HG03354 (cell line): Measurements from ENCODE around the gene CACNG7.

Experiments used
- ATAC-seq: cut with Tn5 transposase; IDR thresholded peaks from one replicate; pipeline ENCODE4 v1.9.1; 2021; ENCODE audit warnings: mild to moderate bottlenecking; ENCODE audit not compliant: unreplicated experiment, poor library complexity, severe bottlenecking

The CACNG7 gene

DNA sequence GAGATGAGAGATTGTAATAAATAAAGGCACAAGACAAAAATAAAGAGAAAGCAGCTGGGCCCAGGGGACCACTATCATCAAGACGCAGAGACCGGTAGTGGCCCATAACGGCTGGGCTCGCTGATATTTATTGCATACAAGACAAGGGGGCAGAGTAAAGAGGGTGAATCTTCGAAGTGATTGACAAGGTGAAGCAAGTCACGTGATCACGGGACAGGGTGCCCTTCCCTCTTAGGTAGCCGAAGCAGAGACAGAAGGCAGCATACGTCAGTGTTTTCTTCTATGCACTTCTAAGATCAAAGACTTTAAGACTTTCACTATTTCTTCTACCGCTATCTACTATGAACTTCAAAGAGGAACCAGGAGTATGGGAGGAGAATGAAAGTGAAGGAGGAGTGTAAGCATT, 31.7 kb upstream of the CACNG7 start:
- ATAC-seq = no peak

DNA sequence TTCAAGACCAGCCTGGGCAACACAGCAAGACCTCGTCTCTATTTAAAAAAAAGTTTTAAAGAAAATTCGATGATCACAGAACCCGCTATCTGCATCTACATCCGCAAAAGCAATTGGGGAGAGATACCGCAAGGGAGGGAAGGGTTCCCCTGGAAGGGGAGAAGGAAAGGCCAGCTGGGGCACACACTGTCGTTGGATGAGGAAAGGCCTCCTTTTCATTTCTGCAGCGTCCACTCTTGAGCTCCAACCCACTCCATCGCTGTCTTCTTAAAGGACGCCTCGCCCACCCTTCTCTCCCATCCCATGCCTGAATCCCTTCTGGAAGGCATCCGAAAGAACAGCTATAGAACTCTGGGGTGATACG, 30.3 kb upstream of the CACNG7 start:
- no peak for ATAC-seq

DNA sequence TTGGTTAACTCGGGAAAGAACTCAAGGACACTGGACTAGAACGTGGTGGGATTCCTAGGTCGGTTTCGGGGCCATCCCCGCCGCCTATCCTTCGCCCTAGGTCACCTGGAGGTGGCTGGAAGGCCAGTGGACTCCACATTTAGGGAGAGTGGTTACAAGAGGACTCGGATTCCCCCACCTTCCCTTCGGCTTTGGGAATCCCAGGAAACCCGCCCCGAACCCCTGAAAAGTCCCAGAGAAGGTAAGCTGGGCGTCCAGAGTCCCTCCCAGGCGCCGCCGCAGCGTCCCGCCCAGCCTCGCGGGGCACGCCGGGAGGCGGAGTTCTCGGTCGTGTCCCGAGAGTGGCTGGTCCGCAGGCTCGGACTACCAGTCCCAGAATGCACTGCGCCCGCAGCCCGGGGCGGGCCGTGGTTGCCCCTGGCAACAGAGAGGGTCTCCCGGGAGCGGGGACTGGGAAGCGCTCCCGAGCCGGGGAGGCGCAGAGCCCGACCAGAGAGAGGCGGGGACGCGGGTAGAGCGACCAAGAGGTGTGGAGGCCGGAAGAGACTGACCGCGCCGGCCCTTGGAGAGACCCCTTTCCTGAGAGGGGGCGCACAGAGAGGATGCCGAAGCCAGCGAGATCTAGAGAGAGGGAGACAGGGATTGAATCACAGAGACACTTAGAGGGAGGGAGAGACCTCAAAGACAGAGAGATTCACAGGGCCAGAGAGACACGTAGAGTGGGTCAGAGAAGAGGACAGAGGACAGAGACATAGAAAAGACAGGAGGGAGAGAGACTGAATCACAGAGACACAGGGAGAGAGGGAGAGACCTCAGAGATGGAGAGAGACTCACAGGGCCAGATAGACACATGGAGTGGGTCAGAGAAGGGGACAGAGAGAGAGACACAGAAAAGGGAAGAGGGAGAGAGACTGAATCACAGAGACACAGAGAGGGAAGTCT, 29.7 kb upstream of the CACNG7 start:
- ATAC-seq = peak; percentile 75

DNA sequence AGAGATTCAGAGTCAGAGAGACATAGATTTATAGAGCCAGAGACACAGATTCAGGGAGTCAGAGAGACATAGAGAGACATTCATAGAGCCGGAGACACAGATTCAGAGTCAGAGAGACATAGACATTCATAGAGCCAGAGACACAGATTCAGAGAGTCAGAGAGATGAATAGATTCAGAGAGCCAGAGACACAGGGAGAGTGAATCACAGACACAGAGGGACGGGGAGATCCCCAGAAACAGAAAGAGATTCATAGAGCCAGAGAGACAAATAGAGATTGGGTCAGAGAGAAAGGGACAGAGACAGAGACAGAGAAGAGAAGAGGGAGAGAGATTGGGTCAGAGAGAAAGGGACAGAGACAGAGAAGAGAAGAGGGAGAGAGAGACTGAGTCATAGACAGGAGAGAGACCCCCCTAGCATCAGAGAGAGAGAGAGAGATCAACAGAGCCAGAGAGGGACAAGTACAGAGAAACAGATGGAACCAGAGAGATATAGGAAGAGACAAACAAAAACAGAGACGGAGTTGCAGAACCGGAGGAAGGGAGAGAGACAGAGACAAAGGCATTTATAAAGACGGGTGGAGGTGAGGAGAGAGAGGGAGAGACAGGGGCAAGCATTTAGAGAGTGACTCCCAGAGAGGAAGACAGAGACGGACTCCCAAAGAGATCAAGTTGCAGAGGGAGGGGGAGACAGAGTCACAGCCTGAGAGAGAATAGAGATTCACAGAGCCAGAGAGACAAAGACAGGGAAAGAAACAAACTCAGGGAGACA, 28.2 kb upstream of the CACNG7 start:
- ATAC-seq = no peak

DNA sequence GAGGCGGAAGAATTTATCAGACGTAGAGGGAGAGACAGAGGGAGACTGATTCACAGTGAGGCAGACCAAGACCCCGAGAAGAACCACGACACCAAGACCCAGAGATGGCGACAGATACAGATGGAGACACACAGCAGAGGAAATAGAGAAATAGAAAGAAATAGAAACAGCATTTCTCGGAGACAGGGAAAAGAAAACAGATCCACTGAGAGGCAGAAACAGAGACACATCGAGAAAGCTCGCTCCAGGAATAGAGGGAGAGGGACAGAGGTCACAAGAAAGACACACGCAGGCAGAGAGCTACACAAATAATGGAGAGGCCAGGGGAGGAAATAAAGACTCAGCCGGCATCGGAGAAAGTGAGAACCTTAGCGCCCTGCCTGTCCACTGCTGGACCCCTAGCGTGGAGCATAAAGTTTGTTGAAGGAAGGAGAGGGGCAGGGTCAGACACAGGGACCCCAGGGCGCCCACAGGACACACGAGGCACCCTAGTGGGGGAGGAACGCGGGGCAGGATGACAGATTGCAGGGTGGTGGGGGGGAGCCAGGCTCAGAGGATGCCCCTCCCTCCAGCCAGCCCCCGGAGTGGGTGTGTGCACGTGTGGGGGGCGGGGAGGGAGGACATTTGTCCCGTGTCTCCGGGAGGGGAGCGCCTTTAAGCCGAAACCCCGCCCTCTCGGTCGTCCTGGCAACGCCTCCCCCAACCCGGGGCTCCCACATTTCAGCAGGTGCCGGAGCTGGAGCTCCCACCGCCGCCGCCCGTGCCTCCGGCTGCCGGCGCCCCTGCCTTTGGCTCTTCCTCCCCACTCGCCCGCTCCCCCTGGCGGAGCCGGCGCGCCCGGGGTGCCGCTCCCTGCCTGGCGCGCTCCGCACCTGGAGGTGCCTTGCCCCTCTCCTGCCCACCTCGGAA, 27.3 kb upstream of the CACNG7 start, which contains the start of gene PRKCG:
Gene PRKCG, plus strand, starts transcription at position 716 of the 909 bp plus-strand sequence. CDS start 298 bp downstream, outside the sequence.
- no peak for ATAC-seq

DNA sequence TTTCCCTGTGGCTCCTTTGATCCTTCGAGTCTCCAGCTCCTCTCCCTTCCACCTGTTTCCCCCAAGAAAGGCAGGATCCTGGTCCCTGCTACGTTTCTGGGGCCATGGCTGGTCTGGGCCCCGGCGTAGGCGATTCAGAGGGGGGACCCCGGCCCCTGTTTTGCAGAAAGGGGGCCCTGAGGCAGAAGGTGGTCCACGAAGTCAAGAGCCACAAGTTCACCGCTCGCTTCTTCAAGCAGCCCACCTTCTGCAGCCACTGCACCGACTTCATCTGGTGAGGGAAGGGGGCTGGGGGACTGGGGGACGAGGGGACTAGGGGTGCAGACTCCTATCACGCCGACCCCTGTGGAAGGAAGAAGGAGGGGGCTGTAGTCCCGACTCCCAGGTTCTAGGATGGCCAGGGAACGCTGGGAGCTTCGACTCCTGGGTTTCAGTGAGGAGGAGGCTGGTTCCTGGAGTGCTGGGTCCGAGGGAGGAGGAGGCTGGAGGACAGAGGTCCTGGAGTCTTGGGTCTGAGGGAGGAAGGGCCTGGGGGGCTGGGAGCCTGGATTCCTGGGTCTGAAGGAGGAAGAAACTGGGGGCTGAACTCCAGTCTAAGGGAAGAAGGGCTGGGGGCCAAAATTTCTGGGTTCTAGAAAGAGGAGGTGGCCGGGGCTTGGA, 26.6 kb upstream of the CACNG7 start:
- no peak for ATAC-seq

DNA sequence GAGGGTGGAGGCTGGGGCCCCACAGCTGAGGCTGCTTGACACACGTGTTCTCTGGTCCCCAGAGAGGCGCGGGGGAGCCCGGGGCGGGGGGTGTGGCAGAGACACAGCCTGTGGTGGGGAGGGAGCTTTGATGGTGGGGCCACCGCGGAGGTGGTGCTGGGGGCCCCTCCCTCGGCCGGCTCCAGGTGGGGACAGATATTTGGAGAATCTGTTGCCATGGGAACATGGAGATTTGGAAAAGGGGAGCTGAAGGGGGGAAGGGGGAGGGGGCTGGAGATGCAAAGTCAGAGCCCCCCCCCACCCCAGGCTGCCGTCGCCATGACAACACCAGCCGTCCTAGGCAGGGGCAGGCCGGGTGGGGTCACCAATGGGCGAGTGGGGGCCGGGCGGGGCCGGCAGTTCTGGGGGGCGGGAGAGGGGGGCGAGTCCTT, 25.8 kb upstream of the CACNG7 start:
- no peak for ATAC-seq

DNA sequence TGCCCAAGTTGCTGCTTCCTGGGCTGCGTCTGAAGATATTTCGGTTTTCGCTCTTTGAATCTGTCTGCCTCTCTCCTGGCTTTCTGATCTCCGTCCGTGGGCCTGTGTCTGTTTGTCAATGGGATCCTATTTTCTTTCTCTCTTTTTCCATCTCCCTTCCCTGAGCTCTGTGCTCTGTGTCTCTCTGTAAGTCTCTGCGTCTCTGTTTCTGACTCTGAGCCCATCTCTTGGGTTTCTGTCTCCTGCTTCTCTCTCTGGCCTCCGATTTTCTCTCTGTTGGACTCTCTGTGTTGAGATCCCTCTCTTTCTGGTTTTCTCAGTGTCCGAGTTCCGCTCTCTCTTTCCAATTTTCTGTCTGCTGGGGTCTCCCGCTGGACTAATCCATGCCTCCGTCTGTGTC, 25.3 kb upstream of the CACNG7 start:
- no peak for ATAC-seq

DNA sequence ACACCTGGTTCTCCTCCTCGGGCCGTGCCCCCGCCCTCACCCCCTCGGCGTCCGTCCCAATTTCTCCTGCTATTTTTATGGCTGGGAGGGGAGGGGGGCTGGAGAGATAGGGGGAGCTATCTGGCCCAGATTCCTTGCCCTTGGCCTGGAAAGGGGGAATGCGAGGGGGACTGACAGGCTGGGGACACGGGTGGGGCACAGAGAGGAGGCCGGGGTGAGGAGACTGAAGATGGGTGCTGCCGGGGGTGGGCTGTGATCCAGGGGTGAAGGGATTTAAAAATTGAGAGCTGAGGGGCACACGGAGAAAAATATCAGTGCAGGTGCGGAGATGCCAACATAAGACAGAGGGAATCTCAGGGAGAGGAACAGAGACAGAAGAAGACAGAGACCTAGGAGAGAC, 24.8 kb upstream of the CACNG7 start:
- no peak for ATAC-seq

DNA sequence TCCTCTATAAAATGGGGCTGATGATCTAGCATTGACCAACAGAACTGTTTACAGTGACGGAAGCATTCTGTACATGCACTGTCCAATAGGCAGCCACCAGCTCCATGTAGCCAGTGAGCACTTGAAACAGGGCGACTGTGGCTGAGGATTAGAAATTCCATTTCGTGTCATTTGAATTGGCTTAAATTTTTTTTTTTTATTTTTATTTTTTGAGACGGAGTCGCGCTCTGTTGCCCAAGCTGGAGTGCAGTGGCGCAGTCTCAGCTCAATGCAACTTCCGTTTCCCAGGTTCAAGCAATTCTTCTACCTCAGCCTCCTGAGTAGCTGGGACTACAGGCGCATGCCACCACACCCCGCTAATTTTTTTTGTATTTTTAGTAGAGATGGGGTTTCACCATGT, 24.0 kb upstream of the CACNG7 start:
- no peak for ATAC-seq

DNA sequence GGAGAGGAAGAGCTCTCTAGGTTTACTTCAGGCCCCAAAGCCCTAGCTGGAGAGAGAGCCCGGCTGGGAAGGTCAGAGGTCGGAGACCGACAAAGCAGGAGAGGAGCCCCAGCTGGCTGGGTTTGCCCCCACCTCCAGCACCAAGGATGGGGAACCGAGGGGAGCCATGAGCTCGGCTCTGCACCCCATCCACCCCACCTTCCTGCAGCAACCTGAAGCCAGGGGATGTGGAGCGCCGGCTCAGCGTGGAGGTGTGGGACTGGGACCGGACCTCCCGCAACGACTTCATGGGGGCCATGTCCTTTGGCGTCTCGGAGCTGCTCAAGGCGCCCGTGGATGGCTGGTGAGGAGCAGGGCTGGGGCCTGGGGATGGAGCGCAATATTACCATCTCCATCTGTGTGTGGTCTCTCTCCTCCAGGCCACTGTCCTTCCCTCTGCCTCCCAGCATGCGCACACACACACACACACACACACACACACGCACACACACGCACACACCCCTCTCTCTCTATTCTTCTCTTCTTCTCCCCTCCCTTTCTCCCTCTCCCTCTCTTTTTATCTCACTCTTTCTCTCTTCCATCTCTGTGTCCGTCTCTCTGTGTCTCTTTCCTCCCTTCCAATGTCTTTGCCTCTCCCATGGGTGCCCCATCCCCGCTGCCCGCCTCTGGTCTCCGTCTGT, 16.6 kb upstream of the CACNG7 start:
- no peak for ATAC-seq

DNA sequence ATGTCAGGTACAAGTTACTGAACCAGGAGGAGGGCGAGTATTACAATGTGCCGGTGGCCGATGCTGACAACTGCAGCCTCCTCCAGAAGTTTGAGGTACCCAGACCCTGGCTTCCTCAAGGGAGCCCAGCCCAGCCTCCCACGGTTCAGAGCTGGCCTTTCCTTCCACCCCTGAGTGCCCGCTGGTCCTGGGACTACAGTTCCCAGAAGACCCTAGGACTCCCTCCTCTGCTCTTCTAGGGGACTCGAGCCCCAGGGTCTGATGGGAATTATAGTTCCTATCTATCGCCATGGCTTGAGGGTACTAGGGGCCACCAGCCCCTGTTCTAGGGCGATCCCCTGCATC, 16.1 kb upstream of the CACNG7 start:
- no peak for ATAC-seq

DNA sequence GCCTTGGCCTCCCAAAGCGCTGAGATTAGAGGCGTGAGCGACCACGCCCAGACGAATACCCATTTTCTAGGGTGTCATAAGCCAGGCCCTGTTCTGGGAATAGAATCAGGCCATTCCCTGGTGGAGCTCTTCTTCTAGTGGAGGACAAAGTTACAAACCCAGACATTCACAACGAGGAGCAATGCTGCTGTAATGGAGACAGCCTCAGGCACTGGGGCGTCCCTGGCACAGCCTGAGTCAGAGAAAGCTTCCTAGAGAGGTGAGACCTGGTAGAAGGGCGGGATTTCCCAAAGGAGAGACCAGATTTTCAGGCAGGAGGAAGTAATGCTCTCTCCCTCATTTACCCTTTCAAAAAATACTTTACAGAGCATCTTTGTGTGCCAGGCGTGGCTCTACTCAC, 14.4 kb upstream of the CACNG7 start:
- ATAC-seq = no peak

DNA sequence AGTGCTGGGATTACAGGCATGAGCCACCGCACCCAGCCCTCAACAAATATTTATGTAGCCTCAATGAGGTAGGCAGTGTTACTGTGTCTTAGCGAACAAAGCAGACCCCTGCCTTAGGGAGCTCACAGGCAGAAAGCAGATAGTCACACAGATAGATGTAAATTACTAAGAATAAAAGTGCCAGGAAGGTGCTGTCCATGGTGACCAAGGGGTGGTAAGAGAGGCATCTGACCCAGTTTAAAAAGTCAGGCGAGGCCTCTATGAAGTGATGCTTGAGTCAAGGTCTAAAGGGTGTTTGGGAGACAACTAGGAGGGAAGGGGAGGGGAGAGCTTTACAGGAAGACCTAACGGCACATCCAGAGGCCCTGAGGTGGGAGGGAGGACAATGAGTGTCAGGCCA, 12.4 kb upstream of the CACNG7 start:
- ATAC-seq = no peak

DNA sequence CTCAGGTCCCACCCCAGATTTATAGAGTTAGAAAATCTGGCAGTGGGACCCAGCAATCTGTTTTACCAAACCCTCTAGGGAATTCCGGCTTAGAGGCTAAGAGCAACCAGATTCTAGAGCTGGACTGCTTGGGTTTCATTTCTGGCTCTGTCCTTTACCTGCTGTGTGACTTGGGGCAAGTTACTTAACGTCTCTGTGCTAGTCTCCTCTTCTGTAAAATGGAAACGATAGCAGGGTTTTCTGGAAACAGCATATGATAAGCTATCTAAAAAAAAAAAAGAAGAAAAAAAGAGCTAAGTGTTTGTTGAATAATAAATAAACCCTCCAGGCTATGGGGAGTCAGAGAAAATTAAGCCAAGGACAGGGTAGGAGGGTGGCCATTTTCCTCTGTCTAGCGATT, 11.6 kb upstream of the CACNG7 start:
- no peak for ATAC-seq

DNA sequence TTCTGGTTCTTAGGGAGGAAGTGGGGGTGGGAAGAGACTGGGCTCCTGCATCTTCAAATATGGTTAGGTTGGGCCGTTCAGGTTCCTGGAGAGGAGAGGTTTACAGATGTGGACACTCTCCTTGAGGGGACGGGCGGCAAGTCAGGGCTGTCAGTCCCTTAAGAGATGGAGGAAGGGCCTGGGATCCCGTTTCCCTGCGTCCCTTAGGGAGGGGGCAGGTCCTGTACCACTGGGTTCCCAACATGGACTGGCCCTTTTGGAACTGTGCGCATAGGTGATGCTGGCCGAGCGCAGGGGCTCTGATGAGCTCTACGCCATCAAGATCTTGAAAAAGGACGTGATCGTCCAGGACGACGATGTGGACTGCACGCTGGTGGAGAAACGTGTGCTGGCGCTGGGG, 10.9 kb upstream of the CACNG7 start:
- ATAC-seq = no peak

DNA sequence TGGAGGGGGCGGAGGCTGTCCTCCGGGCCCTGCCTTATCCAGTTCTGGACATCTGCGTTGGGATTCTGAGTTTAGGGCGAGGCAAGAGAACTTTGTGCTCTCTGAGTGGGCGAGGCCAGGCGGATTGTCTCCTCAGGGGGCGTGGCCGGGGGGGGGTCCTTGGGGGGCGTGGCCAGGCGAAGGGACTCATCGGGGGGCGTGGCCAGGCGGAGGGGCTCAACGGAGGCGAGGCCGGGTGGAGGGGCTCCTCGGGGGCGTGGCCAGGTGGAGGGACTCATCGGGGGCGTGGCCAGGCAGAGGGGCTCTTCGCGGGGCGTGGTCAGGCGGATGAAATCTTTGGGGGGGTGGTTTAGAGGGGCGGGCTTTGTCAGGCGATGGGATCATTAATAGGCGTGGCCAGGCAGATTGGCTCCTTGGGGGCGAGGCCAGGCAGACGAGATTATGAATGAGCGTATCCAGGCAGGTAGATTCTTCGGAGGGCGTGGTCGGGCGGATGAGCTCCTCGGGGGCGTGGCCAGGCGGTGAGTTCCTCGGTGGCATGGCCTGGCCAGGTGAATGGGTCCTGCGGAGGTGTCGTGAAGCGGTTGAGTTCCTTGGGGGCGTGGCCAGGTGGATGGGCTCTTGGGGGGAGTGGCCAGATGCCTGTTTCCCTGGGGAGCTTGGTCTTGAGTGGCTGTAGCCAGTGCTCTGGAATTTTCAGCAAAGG, 10.3 kb upstream of the CACNG7 start:
- ATAC-seq = no peak

DNA sequence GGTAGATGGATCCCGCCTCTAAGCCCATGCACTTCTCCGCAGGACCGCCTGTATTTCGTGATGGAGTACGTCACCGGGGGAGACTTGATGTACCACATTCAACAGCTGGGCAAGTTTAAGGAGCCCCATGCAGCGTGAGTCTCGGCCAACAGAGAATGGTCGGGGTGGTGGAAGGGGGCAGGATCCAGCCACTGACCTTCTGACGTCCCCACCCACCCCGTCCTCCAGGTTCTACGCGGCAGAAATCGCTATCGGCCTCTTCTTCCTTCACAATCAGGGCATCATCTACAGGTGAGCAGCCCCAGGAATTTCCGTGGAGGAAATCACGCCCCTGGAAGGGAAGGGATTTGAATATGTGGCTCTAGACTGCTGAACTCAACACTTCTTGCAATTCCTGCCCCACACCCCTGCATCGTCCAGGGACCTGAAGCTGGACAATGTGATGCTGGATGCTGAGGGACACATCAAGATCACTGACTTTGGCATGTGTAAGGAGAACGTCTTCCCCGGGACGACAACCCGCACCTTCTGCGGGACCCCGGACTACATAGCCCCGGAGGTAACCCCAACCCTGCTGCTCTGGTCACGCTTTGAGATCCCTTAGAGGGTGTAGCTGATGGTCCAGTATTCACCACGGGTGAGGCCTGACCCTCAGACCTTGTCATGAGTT, 8.8 kb upstream of the CACNG7 start:
- ATAC-seq = no peak
